KMS-11 (cell line): ENCODE measurements around the gene EDA.

Source experiments
- H2AFZ ChIP-seq: fragments of 200-600 bp; sonication (generic); 2 replicates; pipeline ENCODE4 v1.6.1; 2016; ENCODE audit warnings: antibody characterized with exemption, mixed run types, low read depth
- H3K27ac ChIP-seq: fragments of 200-600 bp; sonication (generic); 2 replicates; pipeline ENCODE4 v1.6.1; 2016; ENCODE audit warnings: mild to moderate bottlenecking, mixed run types
- H3K27me3 ChIP-seq: fragments of 200-600 bp; sonication (generic); 2 replicates; pipeline ENCODE4 v1.6.1; 2017; ENCODE audit warnings: mild to moderate bottlenecking, low read depth, mixed run types, moderate library complexity; ENCODE audit not compliant: insufficient read depth
- H3K36me3 ChIP-seq: fragments of 200-600 bp; sonication (generic); 2 replicates; pipeline ENCODE4 v1.6.1; 2017; ENCODE audit warnings: mild to moderate bottlenecking, mixed run types; ENCODE audit not compliant: insufficient read depth
- H3K4me1 ChIP-seq: fragments of 200-600 bp; sonication (generic); 2 replicates; pipeline ENCODE4 v1.6.1; 2016; ENCODE audit warnings: mild to moderate bottlenecking, low read depth, mixed run types; ENCODE audit not compliant: poor library complexity, severe bottlenecking
- H3K4me2 ChIP-seq: fragments of 200-600 bp; sonication (generic); 2 replicates; pipeline ENCODE4 v1.7.0; 2016; ENCODE audit warnings: mild to moderate bottlenecking, mixed run types
- H3K4me3 ChIP-seq: fragments of 200-600 bp; sonication (generic); IDR thresholded peaks from 2 replicates; pipeline ENCODE4 v1.6.1; 2017; ENCODE audit warnings: low read depth, low read length, mixed read lengths; ENCODE audit not compliant: insufficient read depth
- H3K79me2 ChIP-seq: fragments of 200-600 bp; sonication (generic); 2 replicates; pipeline ENCODE4 v1.6.1; 2016; ENCODE audit warnings: low read depth, mixed run types; ENCODE audit not compliant: insufficient read depth
- H3K9ac ChIP-seq: fragments of 200-600 bp; sonication (generic); 2 replicates; pipeline ENCODE4 v1.6.1; 2016; ENCODE audit warnings: mild to moderate bottlenecking, mixed run types
- H4K20me1 ChIP-seq: fragments of 200-600 bp; sonication (generic); 2 replicates; pipeline ENCODE4 v1.6.1; 2016; ENCODE audit warnings: mild to moderate bottlenecking, mixed run types; ENCODE audit not compliant: insufficient read depth
- TF ChIP-seq, protein P1 (sequence below): fragments of 200-600 bp; sonication (generic); conservative IDR thresholded peaks from 2 replicates; pipeline ENCODE4 v1.6.1; 2017; ENCODE audit warnings: low read depth, mild to moderate bottlenecking, antibody characterized with exemption, low read length, moderate library complexity, mixed read lengths

EDA gene

GRCh38 chrX:70013466-70014381, 397.8 kb downstream of the EDA start:
- Histone ChIP-seq H3K9ac (no peak overlapping the region), H3K36me3 (no peaks in the 10 kb centered on the region), H4K20me1 (no peaks in the 10 kb centered on the region), H3K4me1 (peaks cover 11% of the 10 kb centered on the region), H3K4me3 (no peak overlapping the region), H2AFZ (no peak overlapping the region), H3K4me2 (no peak overlapping the region), H3K27me3 (no peaks in the 10 kb centered on the region), H3K27ac (no peak overlapping the region), H3K79me2 (no peaks in the 10 kb centered on the region)
- TF ChIP-seq, protein P1, sequence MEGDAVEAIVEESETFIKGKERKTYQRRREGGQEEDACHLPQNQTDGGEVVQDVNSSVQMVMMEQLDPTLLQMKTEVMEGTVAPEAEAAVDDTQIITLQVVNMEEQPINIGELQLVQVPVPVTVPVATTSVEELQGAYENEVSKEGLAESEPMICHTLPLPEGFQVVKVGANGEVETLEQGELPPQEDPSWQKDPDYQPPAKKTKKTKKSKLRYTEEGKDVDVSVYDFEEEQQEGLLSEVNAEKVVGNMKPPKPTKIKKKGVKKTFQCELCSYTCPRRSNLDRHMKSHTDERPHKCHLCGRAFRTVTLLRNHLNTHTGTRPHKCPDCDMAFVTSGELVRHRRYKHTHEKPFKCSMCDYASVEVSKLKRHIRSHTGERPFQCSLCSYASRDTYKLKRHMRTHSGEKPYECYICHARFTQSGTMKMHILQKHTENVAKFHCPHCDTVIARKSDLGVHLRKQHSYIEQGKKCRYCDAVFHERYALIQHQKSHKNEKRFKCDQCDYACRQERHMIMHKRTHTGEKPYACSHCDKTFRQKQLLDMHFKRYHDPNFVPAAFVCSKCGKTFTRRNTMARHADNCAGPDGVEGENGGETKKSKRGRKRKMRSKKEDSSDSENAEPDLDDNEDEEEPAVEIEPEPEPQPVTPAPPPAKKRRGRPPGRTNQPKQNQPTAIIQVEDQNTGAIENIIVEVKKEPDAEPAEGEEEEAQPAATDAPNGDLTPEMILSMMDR: no peak

GRCh38 chrX:70016513-70016912, 400.6 kb downstream of the EDA start:
- no peak overlapping the region for H3K27ac ChIP-seq
- H2AFZ ChIP-seq: no peak overlapping the region
- H3K79me2 ChIP-seq: no peaks in the 10 kb centered on the region
- TF ChIP-seq, protein P1: no peak
- H3K4me1 ChIP-seq: peaks cover 11% of the 10 kb centered on the region
- no peak overlapping the region for H3K4me3 ChIP-seq
- no peaks in the 10 kb centered on the region for H3K27me3 ChIP-seq
- H3K9ac ChIP-seq: no peak overlapping the region
- no peaks in the 10 kb centered on the region for H4K20me1 ChIP-seq
- H3K36me3 ChIP-seq: no peaks in the 10 kb centered on the region
- H3K4me2 ChIP-seq: peak overlapping the region; percentile 5; the same call in 1 of the 2 replicates

GRCh38 chrX:70022616-70023015, 406.7 kb downstream of the EDA start:
- Histone ChIP-seq H3K27me3 (no peaks in the 10 kb centered on the region), H3K4me3 (no peak overlapping the region), H3K79me2 (no peaks in the 10 kb centered on the region), H3K4me2 (no peak overlapping the region), H3K27ac (no peak overlapping the region), H3K9ac (no peak overlapping the region), H3K4me1 (no peaks in the 10 kb centered on the region), H2AFZ (no peak overlapping the region), H4K20me1 (no peaks in the 10 kb centered on the region), H3K36me3 (no peaks in the 10 kb centered on the region)
- TF ChIP-seq, protein P1: no peak

DNA sequence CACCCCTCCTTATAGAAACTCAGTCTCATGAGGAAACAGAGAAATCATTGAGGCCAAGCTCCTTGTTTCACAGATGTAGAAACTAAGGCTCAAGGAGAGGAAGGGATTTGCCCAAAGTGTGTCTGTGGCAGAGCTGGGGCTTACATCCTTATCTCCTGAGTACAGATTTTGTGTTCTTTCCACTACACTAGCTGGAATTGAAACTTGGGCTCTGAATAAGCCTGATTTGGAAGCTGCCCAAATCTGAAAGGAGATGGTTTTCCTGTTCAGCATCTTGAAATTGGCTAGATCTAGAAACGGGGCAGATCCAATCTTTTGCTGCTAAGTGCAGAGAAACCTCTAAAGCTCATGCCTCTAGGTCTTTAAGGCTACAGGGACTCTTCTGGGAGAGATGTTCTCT, 409.6 kb downstream of the EDA start:
- Histone ChIP-seq H3K27me3 (no peaks in the 10 kb centered on the region), H3K4me1 (no peaks in the 10 kb centered on the region), H3K4me2 (no peak overlapping the region), H4K20me1 (no peaks in the 10 kb centered on the region), H3K9ac (no peak overlapping the region), H3K79me2 (no peaks in the 10 kb centered on the region), H2AFZ (no peak overlapping the region), H3K27ac (no peak overlapping the region), H3K4me3 (no peak overlapping the region), H3K36me3 (no peaks in the 10 kb centered on the region)
- TF ChIP-seq, protein P1: no peak
